ENCODE results near the gene ZNF492.
"Not testable (repeated sequence)": the region's sequence is repeated elsewhere in the genome, so short reads cannot be mapped to it uniquely, and the experiment has no call there.

The ZNF492 gene

GRCh38 chr19:22622901-22623840, 11.0 kb upstream of the ZNF492 start:
- TF ChIP-seq CTCF (IDR thresholded peaks at IDR 0.05; ENCODE audit: low read length, missing control alignments), result no peak
- DNase-seq (ENCODE audit: low read depth), result no peak
- no peak overlapping the region for H3K4me3 ChIP-seq (replicated peaks; ENCODE audit: low read depth, low read length)

- H3K4me3 ChIP-seq (replicated peaks; ENCODE audit: low read depth, low read length), result no peak overlapping the region
- no peak for TF ChIP-seq CTCF (IDR thresholded peaks at IDR 0.05; ENCODE audit: low read length, missing control alignments)
- DNase-seq (ENCODE audit: low read depth), result no peak
Observed at GRCh38 chr19:22623841-22624221, 10.3 kb upstream of the ZNF492 start.

GRCh38 chr19:22625266-22626035, 8.7 kb upstream of the ZNF492 start:
- no peak for TF ChIP-seq CTCF (IDR thresholded peaks at IDR 0.05; ENCODE audit: low read length, missing control alignments)
- H3K4me3 ChIP-seq (replicated peaks; ENCODE audit: low read depth, low read length), result no peak overlapping the region
- no peak for DNase-seq (ENCODE audit: low read depth)

- DNase-seq (ENCODE audit: low read depth), result no peak
- no peak for TF ChIP-seq CTCF (IDR thresholded peaks at IDR 0.05; ENCODE audit: low read length, missing control alignments)
- no peak overlapping the region for H3K4me3 ChIP-seq (replicated peaks; ENCODE audit: low read depth, low read length)
Observed at GRCh38 chr19:22627526-22627925, 6.6 kb upstream of the ZNF492 start.

- H3K4me3 ChIP-seq (replicated peaks; ENCODE audit: low read depth, low read length), result no peak overlapping the region
- TF ChIP-seq CTCF (IDR thresholded peaks at IDR 0.05; ENCODE audit: low read length, missing control alignments), result no peak
- DNase-seq (ENCODE audit: low read depth), result no peak
Observed at GRCh38 chr19:22628401-22628800, 5.7 kb upstream of the ZNF492 start.

GRCh38 chr19:22634450-22634827, 315 bp downstream of the ZNF492 start:
- DNase-seq (ENCODE audit: low read depth), result no peak
- H3K4me3 ChIP-seq (replicated peaks; ENCODE audit: low read depth, low read length), result peak overlapping the region; percentile 61
- no peak for TF ChIP-seq CTCF (IDR thresholded peaks at IDR 0.05; ENCODE audit: low read length, missing control alignments)

GRCh38 chr19:22685493-22685892, 51.4 kb downstream of the ZNF492 start:
- not testable (repeated sequence) for DNase-seq (ENCODE audit: low read depth); H3K4me3 ChIP-seq (replicated peaks; ENCODE audit: low read depth, low read length)

GRCh38 chr19:22702661-22703060, 68.5 kb downstream of the ZNF492 start:
- DNase-seq (ENCODE audit: low read depth); H3K4me3 ChIP-seq (replicated peaks; ENCODE audit: low read depth, low read length): not testable (repeated sequence)

GRCh38 chr19:22703096-22703495, 69.0 kb downstream of the ZNF492 start:
- not testable (repeated sequence) for DNase-seq (ENCODE audit: low read depth)

More at GRCh38 chr19:22703096-22703495, 69.0 kb downstream of the ZNF492 start:
- H3K4me3 ChIP-seq (replicated peaks; ENCODE audit: low read depth, low read length), result not testable (repeated sequence)
